ENCODE data around the gene LRIG1. TPM values are rescaled to one million over a fixed set of nuclear protein-coding genes. Genes with fewer than 3 reads are reported as not detected.

Gene LRIG1
- total RNA-seq, 1 donor from 2014 or later: 27.9 TPM

DNA sequence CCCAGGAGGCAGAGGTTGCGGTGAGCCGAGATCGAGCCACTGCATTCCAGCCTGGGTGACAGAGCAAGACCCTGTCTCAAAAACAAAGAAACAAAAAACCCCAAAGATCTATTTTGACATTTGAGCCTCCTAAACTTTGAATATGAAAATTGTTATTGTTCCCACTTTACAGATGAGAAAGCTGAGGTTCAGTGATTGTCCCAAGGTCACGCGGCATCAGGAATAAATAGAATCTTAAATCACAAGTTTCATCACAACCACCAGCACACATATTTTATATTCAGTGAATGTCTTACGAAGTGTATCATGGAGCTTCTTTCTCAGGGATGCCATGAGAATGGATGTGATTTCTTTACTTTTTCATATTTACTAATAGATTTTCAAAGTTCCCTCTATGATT is 5.3 kb upstream of the LRIG1 start:
- no peak for DNase-seq (ENCODE audit: low spot score)

- DNase-seq (ENCODE audit: low spot score): no peak
Measured at GRCh38 chr3:66504850-66505641, 4.2 kb upstream of the LRIG1 start.

DNA sequence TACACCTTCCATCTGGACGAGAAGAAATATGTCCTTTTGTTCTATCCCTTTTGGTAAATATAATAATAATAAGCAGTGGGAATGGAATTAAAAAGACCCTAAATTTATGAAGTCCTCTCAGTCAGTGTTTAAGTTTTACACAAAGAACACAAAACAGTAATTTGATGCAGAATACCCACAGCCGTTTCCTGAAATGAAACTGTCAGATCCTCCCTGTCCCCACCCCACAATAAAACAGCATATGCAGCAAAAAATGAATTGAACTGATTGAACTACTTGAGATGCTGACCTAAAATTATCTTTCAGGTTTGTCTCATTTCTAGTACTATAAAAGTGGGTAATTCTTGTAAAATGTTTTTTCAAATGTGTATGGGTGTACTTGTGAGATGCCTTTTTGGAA is 2.2 kb upstream of the LRIG1 start:
- DNase-seq (ENCODE audit: low spot score): no peak

DNA sequence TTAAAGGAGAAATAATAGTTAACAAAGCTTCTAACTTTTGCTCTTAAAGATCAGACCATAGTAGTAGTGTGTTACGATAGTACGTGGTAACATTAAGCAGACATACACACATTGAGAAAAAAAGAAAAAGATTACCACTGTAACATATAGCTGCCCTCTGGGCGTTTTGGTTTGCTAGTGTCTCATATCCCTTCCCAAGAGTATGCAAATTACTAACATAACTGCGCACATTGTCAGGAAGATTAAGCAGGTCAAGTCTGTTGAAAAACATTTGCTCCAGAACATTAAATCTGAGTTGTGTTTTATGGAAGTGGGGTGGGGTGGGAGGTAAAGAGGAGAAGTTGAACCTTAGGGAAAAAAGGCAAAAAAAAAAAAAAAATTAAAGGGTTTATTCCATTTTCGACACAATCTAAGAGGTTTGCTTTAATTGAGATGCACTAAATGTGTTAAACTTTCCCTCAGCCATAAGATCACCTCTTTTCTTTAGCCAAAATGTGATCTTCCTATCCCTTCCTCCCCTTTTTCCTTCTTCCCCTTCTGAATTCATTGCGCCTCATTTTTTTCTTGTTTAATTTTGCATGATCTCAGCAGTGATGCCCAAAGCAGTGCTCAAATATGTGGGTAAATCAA is 1.5 kb upstream of the LRIG1 start:
- DNase-seq (ENCODE audit: low spot score): peak; percentile 70

GRCh38 chr3:66501483-66502244 is 842 bp upstream of the LRIG1 start:
- DNase-seq (ENCODE audit: low spot score): no peak

DNA sequence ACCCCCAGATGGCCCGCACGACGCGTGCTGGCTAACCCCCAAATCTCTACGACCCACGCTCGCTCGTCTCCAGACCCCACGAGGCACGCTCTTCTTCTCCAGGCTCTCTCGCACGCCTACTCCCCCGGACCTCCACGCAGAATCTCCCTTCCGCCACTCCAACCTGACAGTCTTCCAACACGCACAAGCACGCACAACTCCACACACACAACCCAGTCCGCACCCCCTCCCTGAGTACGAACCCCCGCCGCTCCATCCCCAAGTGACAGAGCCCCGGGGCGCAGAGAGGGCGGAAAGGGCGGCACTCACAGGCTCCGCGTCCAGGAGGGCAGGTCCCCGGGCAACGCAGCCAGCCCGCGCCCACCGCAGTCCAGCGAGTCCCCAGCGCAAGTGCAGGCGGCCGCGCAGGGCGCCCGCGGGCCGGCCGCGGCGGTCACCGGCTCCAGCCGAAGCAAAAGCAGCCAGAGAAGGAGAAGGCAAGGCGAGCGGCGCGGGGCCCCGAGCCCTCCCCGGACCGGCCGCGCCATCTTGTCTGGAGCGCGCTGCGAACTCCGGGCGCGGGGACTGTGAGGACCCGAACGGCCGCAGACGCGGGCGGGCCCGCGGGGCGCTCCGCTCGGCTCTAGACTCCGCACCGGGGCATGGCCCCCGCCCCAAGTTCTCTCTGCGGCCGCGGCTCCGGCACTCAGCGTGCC is 794 bp downstream of the LRIG1 start:
- peak; percentile 27 for DNase-seq (ENCODE audit: low spot score)

GRCh38 chr3:66498687-66499621 is 1.9 kb downstream of the LRIG1 start:
- DNase-seq (ENCODE audit: low spot score): peak; percentile 35

GRCh38 chr3:66497985-66498671 is 2.7 kb downstream of the LRIG1 start:
- DNase-seq (ENCODE audit: low spot score): no peak

GRCh38 chr3:66497288-66497984 is 3.4 kb downstream of the LRIG1 start:
- peak; percentile 76 for DNase-seq (ENCODE audit: low spot score)

GRCh38 chr3:66496746-66497145 is 4.1 kb downstream of the LRIG1 start:
- no peak for DNase-seq (ENCODE audit: low spot score)

GRCh38 chr3:66496301-66496700 is 4.5 kb downstream of the LRIG1 start:
- DNase-seq (ENCODE audit: low spot score): no peak

DNA sequence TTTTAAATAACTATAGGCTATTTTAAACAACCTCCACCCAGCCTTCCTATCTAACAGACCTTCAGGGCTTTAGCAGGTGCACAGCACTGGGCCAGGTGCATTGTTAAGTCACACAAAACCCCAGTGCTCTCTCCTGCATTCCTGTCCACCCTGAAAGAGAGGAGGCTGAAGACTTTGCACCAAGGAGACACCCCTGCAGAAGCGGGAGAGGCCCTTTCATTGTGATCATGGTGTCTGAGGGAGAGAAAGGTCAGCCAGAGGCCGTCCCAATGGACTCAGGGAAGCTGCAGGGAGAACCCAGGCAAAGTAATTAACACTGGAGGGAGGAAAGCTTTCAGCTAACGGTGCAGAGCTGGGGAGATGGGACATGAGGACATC is 5.2 kb downstream of the LRIG1 start:
- no peak for DNase-seq (ENCODE audit: low spot score)

DNA sequence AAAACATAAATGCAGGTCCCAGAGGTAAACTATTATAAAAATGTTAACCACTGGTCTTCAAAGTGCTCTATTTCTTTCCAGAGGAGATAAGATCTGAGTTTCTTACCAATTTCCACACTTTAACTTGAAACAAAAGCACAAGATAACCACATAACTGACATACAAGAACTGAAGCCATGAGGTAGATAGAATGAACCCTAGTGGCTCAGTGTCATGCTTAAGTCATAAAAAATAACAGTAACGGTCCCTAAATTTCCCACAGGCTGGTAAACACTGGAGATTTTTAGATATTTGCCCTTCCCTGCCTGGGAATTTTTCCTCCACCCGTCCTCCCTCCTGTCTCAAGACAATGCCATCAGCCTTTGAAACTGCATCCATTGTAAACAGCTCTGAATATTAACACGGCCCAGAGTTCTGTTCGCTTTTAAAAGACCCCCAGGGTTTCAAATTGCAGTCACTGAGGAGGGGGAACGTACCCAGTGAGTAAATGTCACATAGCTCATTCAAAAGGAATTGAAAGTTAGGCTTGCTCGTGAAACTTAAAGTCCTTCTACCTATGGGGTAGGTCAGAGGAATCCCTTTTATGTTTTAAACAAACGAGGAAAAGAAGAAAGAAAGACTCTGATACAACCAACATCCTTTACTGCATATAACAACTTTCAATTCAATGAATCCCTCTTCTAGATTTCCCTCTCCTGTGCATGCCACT is 5.7 kb downstream of the LRIG1 start:
- no peak for DNase-seq (ENCODE audit: low spot score)

- DNase-seq (ENCODE audit: low spot score): no peak
Measured at GRCh38 chr3:66493458-66494099, 7.2 kb downstream of the LRIG1 start.

- DNase-seq (ENCODE audit: low spot score): no peak
Measured at GRCh38 chr3:66492672-66493071, 8.2 kb downstream of the LRIG1 start.

- no peak for DNase-seq (ENCODE audit: low spot score)
Measured at GRCh38 chr3:66492071-66492470, 8.8 kb downstream of the LRIG1 start.

- no peak for DNase-seq (ENCODE audit: low spot score)
Measured at GRCh38 chr3:66490984-66491383, 9.8 kb downstream of the LRIG1 start.

DNA sequence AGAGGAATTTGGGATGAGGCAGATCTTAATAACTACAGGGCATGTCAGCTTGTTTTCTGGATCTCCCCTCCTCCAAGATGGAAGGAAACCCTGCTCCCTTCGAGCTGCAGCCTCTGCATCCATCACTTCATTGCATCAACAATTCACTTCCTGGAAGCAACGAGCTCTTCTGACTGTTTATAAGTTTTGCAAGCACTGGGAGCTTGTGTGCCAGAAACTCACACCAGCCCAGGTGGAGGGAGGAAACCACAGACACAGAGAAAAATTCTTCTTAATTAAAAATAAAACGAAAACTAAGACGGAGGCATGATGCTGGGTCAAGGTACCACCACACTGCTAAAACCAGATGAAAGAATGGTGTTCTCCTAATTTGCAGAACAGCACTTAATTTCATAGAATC is 10.6 kb downstream of the LRIG1 start:
- no peak for DNase-seq (ENCODE audit: low spot score)

DNA sequence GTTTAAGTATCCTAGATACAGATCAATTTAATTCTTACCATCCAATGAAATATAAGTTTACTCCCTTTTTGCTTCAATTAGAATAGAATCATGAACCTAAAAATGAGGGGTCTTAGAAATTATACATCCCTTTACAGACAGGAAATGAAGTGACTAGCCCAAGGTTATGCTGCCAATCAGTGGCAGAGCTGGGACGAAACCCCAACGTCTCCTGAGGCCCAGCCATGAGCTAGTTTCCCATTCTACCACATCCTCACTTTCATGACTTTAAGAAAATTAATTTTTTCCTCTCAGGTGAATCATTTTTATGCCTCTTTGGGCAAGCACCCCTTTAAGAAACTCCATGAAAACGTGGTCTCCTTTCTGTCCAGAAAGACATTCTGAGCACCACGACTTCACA is 11.2 kb downstream of the LRIG1 start:
- DNase-seq (ENCODE audit: low spot score): no peak
